NB4 (cell line): ENCODE results near the gene KLF2.

Experiments used
- POLR2A ChIP-seq: IDR thresholded peaks from 2 replicates; pipeline ENCODE4 v1.6.1; 2011; ENCODE audit warnings: mild to moderate bottlenecking; ENCODE audit not compliant: insufficient read length; ENCODE audit errors: extremely low read depth
- TF ChIP-seq, protein P1 (sequence below): IDR thresholded peaks from 2 replicates; pipeline ENCODE4 v1.6.1; 2011; ENCODE audit warnings: low read depth, low read length
- TF ChIP-seq, protein P2 (sequence below): IDR thresholded peaks from one replicate; pipeline ENCODE4 v1.5.1; 2012; ENCODE audit warnings: low read depth, low read length

DNA sequence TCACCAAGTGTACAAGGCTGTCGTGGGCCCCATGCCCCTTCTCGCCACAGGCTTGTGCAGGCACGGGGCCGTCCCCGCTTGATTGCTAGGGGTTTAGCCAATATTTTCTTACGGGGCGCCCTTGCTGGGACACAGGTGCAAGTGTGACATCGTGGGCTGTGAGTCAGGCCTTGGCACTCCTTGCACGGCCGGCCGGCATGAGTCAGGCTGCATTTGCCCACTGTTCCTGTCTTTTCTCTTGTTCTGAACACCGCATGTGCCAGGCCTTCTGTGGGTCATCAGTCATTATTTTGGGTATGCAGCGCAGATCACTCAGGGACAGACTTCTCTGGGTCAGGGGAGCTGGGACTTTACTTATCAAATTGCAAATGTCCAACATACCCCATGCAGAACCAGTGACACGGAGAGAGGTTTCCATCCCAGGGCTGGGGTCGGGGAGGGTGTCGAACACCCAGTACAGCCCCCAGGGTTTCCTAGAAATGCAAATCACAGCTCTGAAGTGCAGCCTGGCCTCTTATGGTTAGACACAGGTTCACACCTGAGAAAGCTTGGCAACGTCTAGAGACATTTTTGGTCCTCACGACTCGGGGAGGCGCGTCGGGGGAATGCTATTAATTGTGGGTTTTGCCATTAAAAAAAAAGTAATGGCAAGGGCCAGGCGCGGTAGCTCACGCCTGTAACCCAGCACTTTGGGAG is 22.5 kb upstream of the KLF2 start:
- TF ChIP-seq, protein P1, sequence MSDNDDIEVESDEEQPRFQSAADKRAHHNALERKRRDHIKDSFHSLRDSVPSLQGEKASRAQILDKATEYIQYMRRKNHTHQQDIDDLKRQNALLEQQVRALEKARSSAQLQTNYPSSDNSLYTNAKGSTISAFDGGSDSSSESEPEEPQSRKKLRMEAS, result no peak
- no peak for TF ChIP-seq POLR2A
- TF ChIP-seq, protein P2, sequence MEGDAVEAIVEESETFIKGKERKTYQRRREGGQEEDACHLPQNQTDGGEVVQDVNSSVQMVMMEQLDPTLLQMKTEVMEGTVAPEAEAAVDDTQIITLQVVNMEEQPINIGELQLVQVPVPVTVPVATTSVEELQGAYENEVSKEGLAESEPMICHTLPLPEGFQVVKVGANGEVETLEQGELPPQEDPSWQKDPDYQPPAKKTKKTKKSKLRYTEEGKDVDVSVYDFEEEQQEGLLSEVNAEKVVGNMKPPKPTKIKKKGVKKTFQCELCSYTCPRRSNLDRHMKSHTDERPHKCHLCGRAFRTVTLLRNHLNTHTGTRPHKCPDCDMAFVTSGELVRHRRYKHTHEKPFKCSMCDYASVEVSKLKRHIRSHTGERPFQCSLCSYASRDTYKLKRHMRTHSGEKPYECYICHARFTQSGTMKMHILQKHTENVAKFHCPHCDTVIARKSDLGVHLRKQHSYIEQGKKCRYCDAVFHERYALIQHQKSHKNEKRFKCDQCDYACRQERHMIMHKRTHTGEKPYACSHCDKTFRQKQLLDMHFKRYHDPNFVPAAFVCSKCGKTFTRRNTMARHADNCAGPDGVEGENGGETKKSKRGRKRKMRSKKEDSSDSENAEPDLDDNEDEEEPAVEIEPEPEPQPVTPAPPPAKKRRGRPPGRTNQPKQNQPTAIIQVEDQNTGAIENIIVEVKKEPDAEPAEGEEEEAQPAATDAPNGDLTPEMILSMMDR, result no peak
